ENCODE data around the gene CD3D.
"Not testable (repeated sequence)": the region's sequence is repeated elsewhere in the genome, so short reads cannot be mapped to it uniquely, and the experiment has no call there.

The CD3D gene

DNA sequence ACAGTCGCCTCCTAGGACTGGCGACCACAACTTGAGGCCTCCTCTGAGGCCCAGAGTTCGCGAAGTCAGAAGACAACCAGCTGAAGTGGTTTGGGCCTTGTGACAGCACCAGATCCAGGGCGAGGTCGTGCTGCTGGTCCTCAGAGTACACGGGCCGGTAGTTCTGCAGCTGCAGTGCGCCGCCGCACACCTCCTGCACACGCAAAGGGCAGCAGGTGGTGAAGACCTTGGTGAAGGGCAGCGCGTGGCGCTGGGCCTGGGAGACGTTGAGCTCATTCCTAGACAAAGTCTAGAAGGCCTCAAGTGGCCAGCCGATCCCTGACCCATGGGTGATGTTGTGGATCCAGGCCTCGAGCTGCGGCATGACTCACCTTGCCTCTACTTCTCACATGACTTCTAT lies 19.8 kb downstream of the CD3D start:
- DNase-seq (ENCODE audit: low read depth in 1 of 2, low spot score in 1 of 2), result no peak
- TF ChIP-seq JUND (IDR thresholded peaks at IDR 0.05; ENCODE audit: low read depth), result no peak
- in situ Hi-C loops (cut with HindIII; ENCODE audit: low pct_unique_long_range_greater_than_20kb, low sequenced_read_pairs), result no loop called here

DNA sequence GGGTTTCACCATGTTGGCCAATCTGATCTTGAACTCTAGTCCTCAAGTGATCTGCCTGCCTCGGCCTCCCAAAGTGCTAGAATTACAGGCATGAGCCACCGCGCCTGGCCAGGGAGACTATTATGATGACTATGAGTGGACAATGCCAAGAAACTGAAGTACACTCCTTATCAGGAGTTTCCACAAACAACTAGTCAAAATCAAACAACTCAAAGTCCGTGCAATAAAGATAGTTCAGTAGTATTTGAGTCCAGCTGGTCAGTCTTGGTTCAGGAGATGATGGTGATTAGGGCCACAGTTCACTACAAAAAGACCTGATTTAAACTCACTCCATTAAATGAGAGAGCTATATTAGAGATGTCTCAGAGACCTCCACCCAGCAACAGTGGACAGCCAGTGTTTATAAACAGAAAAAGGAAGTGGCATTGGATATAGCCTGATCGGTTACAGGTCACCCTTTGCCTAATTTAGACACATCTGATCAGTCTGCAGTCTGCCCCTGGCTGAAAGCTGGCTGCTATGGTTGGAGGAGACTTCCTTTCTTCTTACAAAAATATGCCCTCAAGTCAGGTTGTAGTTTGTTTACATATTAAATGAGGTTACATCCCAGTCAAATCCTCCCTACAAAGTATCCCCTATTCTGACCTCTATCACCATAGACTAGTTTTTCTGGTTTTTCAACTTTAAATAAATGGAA lies 21.0 kb downstream of the CD3D start:
- TF ChIP-seq JUND (IDR thresholded peaks at IDR 0.05; ENCODE audit: low read depth), result no peak
- peak in 1 of 2 experiments; percentile 59 for DNase-seq (ENCODE audit: low read depth in 1 of 2, low spot score in 1 of 2)
- in situ Hi-C loops (cut with HindIII; ENCODE audit: low pct_unique_long_range_greater_than_20kb, low sequenced_read_pairs), result no loop called here

DNA sequence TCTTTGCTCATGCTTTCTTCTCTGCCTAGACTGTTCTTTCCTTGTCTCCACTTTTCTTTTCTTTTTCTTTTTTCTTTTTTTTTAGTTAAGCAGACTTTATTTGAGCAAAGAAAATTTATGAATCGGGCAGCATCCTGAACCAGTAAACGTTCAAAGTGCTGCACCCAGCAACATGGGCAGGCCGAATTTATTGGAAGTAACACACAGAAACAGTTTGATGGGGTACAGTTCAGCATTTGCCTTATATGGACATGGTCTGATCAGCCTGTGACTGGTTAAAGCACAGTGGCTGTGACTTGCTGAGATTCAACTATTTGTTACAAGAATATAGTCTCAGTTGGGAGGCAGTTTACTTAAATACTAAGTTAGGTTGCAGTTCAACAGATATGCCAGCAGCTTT lies 22.0 kb downstream of the CD3D start:
- no peak for TF ChIP-seq JUND (IDR thresholded peaks at IDR 0.05; ENCODE audit: low read depth)
- no peak for DNase-seq (ENCODE audit: low read depth in 1 of 2, low spot score in 1 of 2)
- in situ Hi-C loops (cut with HindIII; ENCODE audit: low pct_unique_long_range_greater_than_20kb, low sequenced_read_pairs), result no loop called here

DNA sequence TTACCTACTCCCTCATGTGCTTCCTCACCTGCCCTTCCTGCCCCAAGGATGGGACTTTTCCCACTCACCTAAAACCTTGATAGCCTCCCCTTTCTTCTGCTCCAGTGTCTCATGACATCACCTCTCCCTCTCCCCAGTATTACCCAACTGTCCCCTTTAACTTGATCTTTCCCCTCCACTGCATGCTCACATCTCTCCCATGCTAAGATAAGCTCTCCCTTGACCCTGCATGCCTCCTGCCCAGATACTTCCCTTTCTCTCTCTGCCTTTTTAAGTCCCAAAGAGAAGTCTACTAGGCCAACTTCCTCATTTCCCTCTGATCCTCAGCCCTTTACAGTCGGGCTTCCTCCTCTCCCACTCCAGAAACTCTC lies 23.2 kb downstream of the CD3D start:
- in situ Hi-C loops (cut with HindIII; ENCODE audit: low pct_unique_long_range_greater_than_20kb, low sequenced_read_pairs), result no loop called here
- no peak for DNase-seq (ENCODE audit: low read depth in 1 of 2, low spot score in 1 of 2)
- TF ChIP-seq JUND (IDR thresholded peaks at IDR 0.05; ENCODE audit: low read depth), result no peak

DNA sequence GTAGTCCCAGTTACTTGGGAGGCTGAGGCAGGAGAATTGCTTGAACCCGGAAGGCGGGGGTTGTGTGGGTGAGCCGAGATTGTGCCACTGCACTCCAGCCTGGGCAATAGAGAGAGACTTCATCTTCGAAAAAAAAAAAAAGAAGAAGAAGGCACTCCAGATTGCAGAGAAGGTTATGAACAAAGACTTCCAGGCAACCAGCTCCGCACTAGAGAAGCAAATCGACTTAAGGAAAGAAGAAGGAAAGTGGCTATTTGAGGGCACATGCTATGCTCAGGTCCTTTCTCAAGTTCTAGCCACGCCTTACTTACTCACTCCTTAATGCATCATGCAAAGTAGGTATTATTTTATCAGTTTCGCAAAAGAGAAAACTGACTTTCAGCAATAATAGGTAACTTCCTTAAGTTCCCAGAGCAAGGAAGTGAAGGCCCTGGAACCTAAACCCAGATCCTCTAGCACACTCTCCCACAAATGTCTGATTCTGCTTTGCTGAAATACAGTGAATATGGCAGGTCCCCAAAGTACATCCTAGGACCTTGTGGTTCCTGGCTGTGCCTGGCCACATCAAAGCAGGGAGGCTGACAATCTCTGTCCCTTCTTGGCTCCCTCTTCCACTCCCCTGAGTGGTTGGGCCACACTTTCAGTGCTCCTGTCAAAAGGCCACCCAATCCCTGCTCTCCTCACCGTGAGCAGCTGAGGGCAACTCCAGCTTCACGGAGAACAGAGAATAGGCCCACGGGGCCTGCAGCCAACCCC lies 23.7 kb downstream of the CD3D start:
- no peak for TF ChIP-seq JUND (IDR thresholded peaks at IDR 0.05; ENCODE audit: low read depth)
- DNase-seq (ENCODE audit: low read depth in 1 of 2, low spot score in 1 of 2), result no peak

DNA sequence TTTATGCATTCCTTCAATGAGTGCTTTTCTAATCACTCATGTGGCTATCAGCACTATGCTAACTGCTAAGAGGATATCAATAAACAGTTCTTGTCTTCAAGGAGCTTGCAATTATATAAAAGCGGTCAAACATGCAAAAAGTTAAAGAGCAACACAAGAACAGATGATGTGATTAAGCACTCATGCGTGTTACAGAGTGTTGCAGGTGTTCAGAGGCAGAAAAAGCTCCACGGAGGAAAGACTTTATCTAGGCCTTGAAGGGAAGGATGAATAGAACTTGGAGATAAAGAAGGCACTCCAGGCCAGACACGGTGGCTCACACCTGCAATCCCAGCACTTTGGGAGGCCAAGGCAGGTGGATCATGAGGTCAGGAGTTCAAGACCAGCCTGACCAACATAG lies 24.4 kb downstream of the CD3D start:
- in situ Hi-C loops (cut with HindIII; ENCODE audit: low pct_unique_long_range_greater_than_20kb, low sequenced_read_pairs), result no loop called here
- no peak for TF ChIP-seq JUND (IDR thresholded peaks at IDR 0.05; ENCODE audit: low read depth)
- no peak for DNase-seq (ENCODE audit: low read depth in 1 of 2, low spot score in 1 of 2)

More for the DNA sequence above, 23.7 kb downstream of the CD3D start:
- in situ Hi-C loops (cut with HindIII; ENCODE audit: low pct_unique_long_range_greater_than_20kb, low sequenced_read_pairs), result no loop called here

DNA sequence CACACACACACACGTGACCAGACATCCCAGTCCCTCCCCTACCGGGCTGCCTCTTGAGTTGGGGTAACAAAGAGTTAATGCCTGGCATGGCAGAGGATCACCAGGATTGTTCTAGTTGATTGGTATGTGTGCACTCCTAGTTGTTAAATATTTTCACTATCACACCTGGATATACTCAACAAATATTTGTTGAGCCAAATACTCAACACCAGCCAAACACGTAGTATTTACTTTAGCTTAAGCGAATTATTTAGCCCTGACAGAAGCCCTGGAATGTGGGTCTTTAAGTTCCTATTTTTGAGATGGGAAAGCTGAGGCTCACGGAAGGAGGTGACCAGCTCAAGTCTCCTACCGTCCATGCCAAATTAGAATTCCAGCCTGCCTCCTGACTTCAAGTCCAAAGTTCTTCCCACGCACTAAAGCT lies 27.5 kb downstream of the CD3D start:
- peak; percentile 91 for TF ChIP-seq JUND (IDR thresholded peaks at IDR 0.05; ENCODE audit: low read depth)
- DNase-seq (ENCODE audit: low read depth in 1 of 2, low spot score in 1 of 2), result peak in 1 of 2 experiments; percentile 89
- in situ Hi-C loops (cut with HindIII; ENCODE audit: low pct_unique_long_range_greater_than_20kb, low sequenced_read_pairs), result no loop called here

DNA sequence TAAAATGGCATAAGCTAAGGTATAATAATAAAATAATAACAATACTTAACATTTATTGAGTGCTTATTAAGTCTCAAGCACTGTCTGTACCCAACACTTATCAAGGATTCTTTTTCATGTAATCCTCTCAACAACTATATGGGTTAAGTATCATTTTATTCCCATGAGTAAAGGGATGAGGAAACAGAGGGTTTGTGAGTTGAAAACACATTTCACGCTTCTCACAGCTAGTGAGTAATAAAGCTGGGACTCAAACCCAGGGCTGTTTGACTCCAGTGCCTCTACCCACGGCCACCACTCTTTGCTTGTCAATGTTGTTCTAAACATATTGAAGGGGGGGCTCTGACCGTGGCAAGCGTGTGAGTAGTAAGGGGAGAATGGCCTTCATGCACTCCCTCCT lies 29.3 kb downstream of the CD3D start:
- no peak for TF ChIP-seq JUND (IDR thresholded peaks at IDR 0.05; ENCODE audit: low read depth)
- DNase-seq (ENCODE audit: low read depth in 1 of 2, low spot score in 1 of 2), result no peak
- in situ Hi-C loops (cut with HindIII; ENCODE audit: low pct_unique_long_range_greater_than_20kb, low sequenced_read_pairs), result no loop called here

DNA sequence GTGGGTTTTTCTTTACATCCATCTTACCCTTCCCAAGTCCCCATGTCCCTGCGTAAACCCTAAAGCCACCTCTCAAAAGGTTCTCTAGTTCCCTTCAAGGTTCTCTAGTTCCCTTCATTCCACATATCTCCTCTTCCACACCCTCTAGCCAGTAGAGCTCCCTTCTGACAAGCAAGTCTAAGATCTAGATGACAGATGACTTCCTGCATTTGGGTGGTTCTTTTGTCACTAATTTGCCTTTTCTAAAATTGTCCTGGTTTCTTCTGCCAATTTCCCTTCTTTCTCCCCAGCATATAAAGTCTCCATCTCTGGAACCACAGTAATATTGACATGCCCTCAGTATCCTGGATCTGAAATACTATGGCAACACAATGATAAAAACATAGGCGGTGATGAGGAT lies 30.2 kb downstream of the CD3D start:
- DNase-seq (ENCODE audit: low read depth in 1 of 2, low spot score in 1 of 2), result no peak
- TF ChIP-seq JUND (IDR thresholded peaks at IDR 0.05; ENCODE audit: low read depth), result no peak
- in situ Hi-C loops (cut with HindIII; ENCODE audit: low pct_unique_long_range_greater_than_20kb, low sequenced_read_pairs), result no loop called here

DNA sequence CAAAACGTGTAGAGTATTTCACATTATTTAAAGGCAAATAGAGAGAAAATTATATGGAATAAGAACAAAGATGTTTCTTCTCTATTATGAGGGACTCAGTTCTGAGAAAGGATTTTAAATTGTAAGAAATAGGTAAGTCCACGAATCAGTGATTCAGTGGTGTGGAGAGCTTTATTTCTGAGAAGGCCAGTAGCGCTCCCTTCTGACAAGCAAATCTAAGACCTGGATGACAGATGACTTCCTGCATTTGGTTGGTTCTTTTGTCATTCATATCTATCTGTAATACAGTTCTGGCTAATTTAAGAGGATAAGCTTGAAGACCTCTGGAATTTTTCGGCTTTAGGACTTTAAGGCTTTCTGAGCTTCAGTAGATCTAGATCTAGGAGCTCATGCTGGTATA lies 31.0 kb downstream of the CD3D start:
- no peak for DNase-seq (ENCODE audit: low read depth in 1 of 2, low spot score in 1 of 2)
- no peak for TF ChIP-seq JUND (IDR thresholded peaks at IDR 0.05; ENCODE audit: low read depth)
- in situ Hi-C loops (cut with HindIII; ENCODE audit: low pct_unique_long_range_greater_than_20kb, low sequenced_read_pairs), result no loop called here

DNA sequence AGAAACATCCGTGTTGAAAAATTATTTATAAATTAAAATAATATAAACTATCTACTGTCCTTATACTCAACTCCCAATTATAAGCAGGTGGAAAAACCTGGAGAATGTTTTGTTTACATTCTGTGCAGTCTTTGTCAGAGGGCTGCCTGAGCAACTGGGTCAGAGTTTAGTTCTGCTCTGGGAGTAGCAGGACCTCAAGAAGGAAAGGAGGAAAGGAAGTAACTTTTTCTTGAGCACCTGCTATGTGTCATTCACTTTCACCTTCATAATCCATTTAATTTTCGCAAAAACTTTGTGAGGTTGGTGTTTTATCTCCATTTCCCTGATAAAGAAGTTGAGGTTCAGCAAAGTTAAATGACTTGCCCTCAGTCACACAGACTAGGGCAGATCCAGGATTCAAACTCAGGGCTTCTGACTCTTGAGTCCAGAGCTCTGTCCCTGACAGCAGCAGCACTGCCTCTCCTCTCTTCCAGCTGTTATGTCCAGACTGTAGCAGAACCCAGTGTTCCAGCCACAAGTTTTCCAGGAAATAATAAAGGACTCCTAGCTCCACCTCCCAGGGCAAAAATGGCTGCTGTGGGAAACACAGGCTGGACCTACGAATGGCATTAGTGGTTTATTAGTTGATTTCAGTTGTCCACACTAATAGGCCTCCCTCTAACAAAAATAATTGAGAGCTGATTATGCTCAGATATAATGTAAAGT lies 31.6 kb downstream of the CD3D start:
- DNase-seq (ENCODE audit: low read depth in 1 of 2, low spot score in 1 of 2), result no peak
- no peak for TF ChIP-seq JUND (IDR thresholded peaks at IDR 0.05; ENCODE audit: low read depth)
- in situ Hi-C loops (cut with HindIII; ENCODE audit: low pct_unique_long_range_greater_than_20kb, low sequenced_read_pairs), result no loop called here

DNA sequence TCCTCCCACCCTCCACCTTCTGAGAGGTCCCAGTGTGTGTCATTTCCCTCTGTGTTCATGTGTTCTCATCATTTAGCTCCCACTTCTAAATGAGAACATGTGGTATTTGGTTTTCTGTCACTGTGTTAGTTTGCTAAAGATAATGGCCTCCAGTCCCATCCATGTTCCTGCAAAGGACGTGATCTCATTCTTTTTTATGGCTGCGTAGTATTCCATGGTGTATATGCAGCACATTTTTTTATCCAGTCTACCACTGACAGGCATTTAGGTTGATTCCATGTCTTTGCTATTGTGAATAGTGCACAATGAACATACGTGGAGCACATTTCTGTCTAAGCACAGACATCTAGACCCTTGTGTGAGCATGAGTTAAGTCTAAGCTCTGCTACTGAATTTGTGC lies 32.2 kb downstream of the CD3D start:
- no peak for TF ChIP-seq JUND (IDR thresholded peaks at IDR 0.05; ENCODE audit: low read depth)
- DNase-seq (ENCODE audit: low read depth in 1 of 2, low spot score in 1 of 2), result no peak
- in situ Hi-C loops (cut with HindIII; ENCODE audit: low pct_unique_long_range_greater_than_20kb, low sequenced_read_pairs), result no loop called here

DNA sequence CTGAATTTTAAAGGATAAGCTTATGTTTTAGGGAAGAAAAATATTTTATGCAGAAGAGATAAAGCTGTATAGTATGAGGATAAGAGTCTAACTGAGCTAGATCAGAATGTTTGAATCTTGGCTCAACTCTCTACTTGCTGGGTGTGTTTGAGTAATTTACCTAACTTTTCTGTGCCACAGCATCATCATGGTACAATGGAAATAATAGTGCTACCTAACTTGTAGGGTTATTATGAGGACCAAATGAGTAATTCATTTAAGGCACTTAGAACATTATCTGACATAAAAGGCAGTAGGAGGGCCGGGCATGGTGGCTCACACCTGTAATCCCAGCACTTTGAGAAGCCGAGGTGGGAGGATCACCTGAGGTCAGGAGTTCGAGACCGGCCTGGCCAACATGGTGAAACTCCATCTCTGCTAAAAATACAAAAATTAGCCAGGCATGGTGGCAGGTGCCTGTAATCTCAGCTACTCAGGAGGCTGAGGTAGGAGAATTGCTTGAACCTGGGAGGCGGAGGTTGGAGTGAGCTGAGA lies 33.4 kb downstream of the CD3D start:
- DNase-seq (ENCODE audit: low read depth in 1 of 2, low spot score in 1 of 2); in situ Hi-C loops (cut with HindIII; ENCODE audit: low pct_unique_long_range_greater_than_20kb, low sequenced_read_pairs): not testable (repeated sequence)

Measured in T47D (cell line).